Keratinocyte (primary cell): ENCODE measurements around the gene MEIS3. TPM values are rescaled to one million over a fixed set of nuclear protein-coding genes. Genes with fewer than 3 reads are reported as not detected.
"Not testable (repeated sequence)": the region's sequence is repeated elsewhere in the genome, so short reads cannot be mapped to it uniquely, and the experiment has no call there.

Experiments used
- DNase-seq: peaks from one replicate; pipeline ENCODE4 v3.0.0-alpha.2; 2011; ENCODE audit warnings: low read depth, missing footprints, low spot score
- FAIRE-seq: peaks from 2 replicates; lab custom pipeline; 2011; peaks lifted over from hg19 to GRCh38; lab: Jason Lieb, UNC
- H2AFZ ChIP-seq: 2 replicates; pipeline ENCODE4 v1.6.0; 2012; ENCODE audit warnings: low read length, control low read depth, inconsistent platforms; ENCODE audit not compliant: control insufficient read depth
- H3K27ac ChIP-seq: 2 replicates; pipeline ENCODE4 v1.5.1; 2011; ENCODE audit warnings: low read length; ENCODE audit not compliant: control insufficient read depth, insufficient read depth
- H3K27me3 ChIP-seq: 3 replicates; pipeline ENCODE4 v1.6.0; 2011; ENCODE audit warnings: low read length; ENCODE audit not compliant: control insufficient read depth, insufficient read depth; ENCODE audit errors: extremely low read depth
- H3K36me3 ChIP-seq, 2 experiments: 2 replicates in 1 of 2; 3 replicates in 1 of 2; pipeline ENCODE4 v1.5.1; 2011; ENCODE audit warnings: low read length in 2 of 2, mild to moderate bottlenecking in 1 of 2; ENCODE audit not compliant: control insufficient read depth in 2 of 2, insufficient read depth in 2 of 2; ENCODE audit errors: extremely low read depth in 1 of 2
- H3K4me1 ChIP-seq: 3 replicates; pipeline ENCODE4 v1.5.1; 2011; ENCODE audit warnings: low read length; ENCODE audit not compliant: control insufficient read depth, insufficient read depth; ENCODE audit errors: extremely low read depth
- H3K4me2 ChIP-seq: 3 replicates; pipeline ENCODE4 v1.6.0; 2011; ENCODE audit warnings: low read depth, low read length; ENCODE audit not compliant: control insufficient read depth, insufficient read depth; ENCODE audit errors: extremely low read depth
- H3K4me3 ChIP-seq, 3 experiments: fragments of 200-600 bp in 1 of 3; sonication (generic) in 1 of 3; 2 replicates in 2 of 3; 3 replicates in 1 of 3; pipeline ENCODE4 v1.5.1; 2011 to 2016; ENCODE audit warnings: low read length in 3 of 3, mild to moderate bottlenecking in 3 of 3, control low read depth in 2 of 3, inconsistent platforms in 1 of 3, low read depth in 1 of 3, mixed read lengths in 1 of 3, mixed run types in 1 of 3, moderate library complexity in 1 of 3; ENCODE audit not compliant: control insufficient read depth in 2 of 3, insufficient read depth in 2 of 3; ENCODE audit errors: extremely low read depth in 1 of 3
- H3K79me2 ChIP-seq: 2 replicates; pipeline ENCODE4 v1.6.0; 2012; ENCODE audit warnings: low read length; ENCODE audit not compliant: control insufficient read depth, insufficient read depth
- H3K9ac ChIP-seq: 3 replicates; pipeline ENCODE4 v1.6.0; 2011; ENCODE audit warnings: low read length; ENCODE audit not compliant: control insufficient read depth, insufficient read depth; ENCODE audit errors: extremely low read depth
- H3K9me1 ChIP-seq: 3 replicates; pipeline ENCODE4 v1.6.0; 2011; ENCODE audit warnings: low read length; ENCODE audit not compliant: control insufficient read depth, insufficient read depth; ENCODE audit errors: extremely low read depth
- H3K9me3 ChIP-seq: 2 replicates; pipeline ENCODE4 v1.5.1; 2012; ENCODE audit warnings: low read depth, low read length; ENCODE audit not compliant: control insufficient read depth
- H4K20me1 ChIP-seq: 3 replicates; pipeline ENCODE4 v1.6.0; 2011; ENCODE audit warnings: low read length; ENCODE audit not compliant: control insufficient read depth, insufficient read depth; ENCODE audit errors: extremely low read depth
- CTCF ChIP-seq, 3 experiments: IDR thresholded peaks in 1 of 3; conservative IDR thresholded peaks in 1 of 3; optimal IDR thresholded peaks in 1 of 3; 2 replicates in 2 of 3; 3 replicates in 1 of 3; pipeline versions ENCODE3 to v1.5.1; 2011; ENCODE audit warnings: low read length in 3 of 3, mild to moderate bottlenecking in 3 of 3, moderate library complexity in 2 of 3, control low read depth in 1 of 3, inconsistent platforms in 1 of 3; ENCODE audit not compliant: insufficient read depth in 2 of 3; ENCODE audit errors: extremely low read depth in 1 of 3
- EZH2 ChIP-seq: IDR thresholded peaks from one replicate; pipeline ENCODE4 v1.6.1; 2012; ENCODE audit warnings: inconsistent platforms, mild to moderate bottlenecking, low read length, moderate library complexity
- dilution Hi-C: fragments of 300-500 bp; cut with MboI; formaldehyde crosslinking; loops from one replicate; pipeline ENCODE4 v1.7.0; 2020; ENCODE audit warnings: low sequenced_read_pairs; ENCODE audit not compliant: extremely low pct_ligation_motif_present
- polyA plus RNA-seq, 5 experiments: library from polyadenylated mRNA; depleted of rRNA in 3 of 5; stranded (reverse) in 3 of 5; stranded (forward) in 1 of 5; unstranded in 1 of 5; fragments of >200 nt; gene quantifications; 1 replicate in 1 of 5; 2 replicates in 3 of 5; 3 replicates in 1 of 5; pipeline versions ENCODE4 v1.2.1 to v1.2.3, GENCODE V29; 2011 to 2012; ENCODE audit warnings: missing spikeins in 2 of 5, low read depth in 1 of 5, low replicate concordance in 1 of 5

MEIS3 gene
- polyA plus RNA-seq, 1 donor (not counting 4 experiments of a cell fraction or from before 2014, with no cell fraction given): 1.7 TPM

GRCh38 chr19:47384533-47384932 lies 34.8 kb downstream of the MEIS3 start:
- H3K9ac ChIP-seq, FAIRE-seq, H3K27ac ChIP-seq, DNase-seq, H3K9me3 ChIP-seq, H3K4me3 ChIP-seq, H3K27me3 ChIP-seq, H4K20me1 ChIP-seq, H3K4me2 ChIP-seq, H3K79me2 ChIP-seq, H3K9me1 ChIP-seq, H2AFZ ChIP-seq, H3K4me1 ChIP-seq, dilution Hi-C loops: not testable (repeated sequence)
- H3K36me3 ChIP-seq: peaks cover 20% of the 10 kb centered on the region in 2 experiments

- H2AFZ ChIP-seq, H3K79me2 ChIP-seq, DNase-seq, H3K9ac ChIP-seq, H3K4me2 ChIP-seq, dilution Hi-C loops, H3K27me3 ChIP-seq, H4K20me1 ChIP-seq, H3K4me3 ChIP-seq, H3K4me1 ChIP-seq, H3K27ac ChIP-seq, H3K9me3 ChIP-seq, FAIRE-seq, H3K9me1 ChIP-seq: not testable (repeated sequence)
- H3K36me3 ChIP-seq: peaks cover 20 to 23% of the 10 kb centered on the region in 2 experiments
Measured at GRCh38 chr19:47383890-47384289, 35.4 kb downstream of the MEIS3 start.

- no peak overlapping the region for H3K27ac ChIP-seq
- dilution Hi-C loops: no loop called here
- TF ChIP-seq CTCF (optimal IDR thresholded peaks at IDR 0.05 in 1 of 3, IDR thresholded peaks at IDR 0.05 in 1 of 3, conservative IDR thresholded peaks at IDR 0.05 in 1 of 3; ENCODE audit: extremely low read depth in 1 of 3, insufficient read depth in 2 of 3, low read length in 3 of 3): no peak
- no peak for TF ChIP-seq EZH2
- no peaks in the 10 kb centered on the region for H3K9me3 ChIP-seq
- H4K20me1 ChIP-seq: no peaks in the 10 kb centered on the region
- no peak overlapping the region for H3K4me3 ChIP-seq
- no peak overlapping the region for H3K9ac ChIP-seq
- H2AFZ ChIP-seq: no peak overlapping the region
- H3K4me2 ChIP-seq: no peak overlapping the region
- peaks cover 20 to 28% of the 10 kb centered on the region in 2 experiments for H3K36me3 ChIP-seq
- no peaks in the 10 kb centered on the region for H3K79me2 ChIP-seq
- FAIRE-seq: no peak
- H3K4me1 ChIP-seq: no peaks in the 10 kb centered on the region
- no peaks in the 10 kb centered on the region for H3K27me3 ChIP-seq
- H3K9me1 ChIP-seq: no peaks in the 10 kb centered on the region
- DNase-seq: no peak
Measured at GRCh38 chr19:47381653-47382279, 37.6 kb downstream of the MEIS3 start.
